ENCODE data around the gene ERBB4.

GRCh38 chr2:211823886-211824479, 714.6 kb downstream of the ERBB4 start:
- TF ChIP-seq, protein P1, sequence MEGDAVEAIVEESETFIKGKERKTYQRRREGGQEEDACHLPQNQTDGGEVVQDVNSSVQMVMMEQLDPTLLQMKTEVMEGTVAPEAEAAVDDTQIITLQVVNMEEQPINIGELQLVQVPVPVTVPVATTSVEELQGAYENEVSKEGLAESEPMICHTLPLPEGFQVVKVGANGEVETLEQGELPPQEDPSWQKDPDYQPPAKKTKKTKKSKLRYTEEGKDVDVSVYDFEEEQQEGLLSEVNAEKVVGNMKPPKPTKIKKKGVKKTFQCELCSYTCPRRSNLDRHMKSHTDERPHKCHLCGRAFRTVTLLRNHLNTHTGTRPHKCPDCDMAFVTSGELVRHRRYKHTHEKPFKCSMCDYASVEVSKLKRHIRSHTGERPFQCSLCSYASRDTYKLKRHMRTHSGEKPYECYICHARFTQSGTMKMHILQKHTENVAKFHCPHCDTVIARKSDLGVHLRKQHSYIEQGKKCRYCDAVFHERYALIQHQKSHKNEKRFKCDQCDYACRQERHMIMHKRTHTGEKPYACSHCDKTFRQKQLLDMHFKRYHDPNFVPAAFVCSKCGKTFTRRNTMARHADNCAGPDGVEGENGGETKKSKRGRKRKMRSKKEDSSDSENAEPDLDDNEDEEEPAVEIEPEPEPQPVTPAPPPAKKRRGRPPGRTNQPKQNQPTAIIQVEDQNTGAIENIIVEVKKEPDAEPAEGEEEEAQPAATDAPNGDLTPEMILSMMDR (IDR thresholded peaks at IDR 0.05; ENCODE audit: control extremely low read depth in 1 of 3, insufficient read depth in 1 of 3, low read depth in 1 of 3, low read length in 3 of 3) = no peak
- TF ChIP-seq JUND (IDR thresholded peaks at IDR 0.05; ENCODE audit: low read length) (no peak), TAF7 (optimal IDR thresholded peaks at IDR 0.05; ENCODE audit: borderline replicate concordance, low read depth, low read length) (no peak), POLR2A (IDR thresholded peaks at IDR 0.05; ENCODE audit: control extremely low read depth in 1 of 2, low read depth in 2 of 2, low read length in 2 of 2) (no peak), YY1 (IDR thresholded peaks at IDR 0.05; ENCODE audit: low read depth, low read length) (no peak)
